HEK293 (cell line): ENCODE measurements around the gene KCNE3.

Source experiments
- CTCF ChIA-PET: fragments of 350-600 bp; formaldehyde crosslinking; extraction: SDS; loops from one replicate; lab custom pipeline; 2021; ENCODE audit warnings: antibody characterized with exemption; lab: Yijun Ruan, JAX
- POLR2A ChIA-PET: fragments of 300-600 bp; formaldehyde crosslinking; extraction: SDS; loops from one replicate; lab custom pipeline; 2020; ENCODE audit warnings: antibody characterized with exemption, inconsistent platforms; lab: Yijun Ruan, JAX
- H3K27ac ChIP-seq: fragments of 200-500 bp; sonication (Bioruptor generic); 2 replicates; pipeline ENCODE4 v1.5.1; 2014; ENCODE audit warnings: low read depth, low read length, control low read depth, inconsistent platforms; ENCODE audit errors: extremely low read depth
- H3K36me3 ChIP-seq, 2 experiments: fragments of 200-500 bp in 1 of 2; sonication (Bioruptor generic) in 1 of 2; 1 replicate in 1 of 2; 2 replicates in 1 of 2; pipeline ENCODE4 v1.5.1; 2014 to 2017; ENCODE audit warnings: inconsistent platforms in 2 of 2, low read length in 2 of 2; ENCODE audit not compliant: control insufficient read depth in 2 of 2, insufficient read depth in 1 of 2
- H3K4me1 ChIP-seq: fragments of 200-500 bp; sonication (Bioruptor generic); 2 replicates; pipeline ENCODE4 v1.5.1; 2014; ENCODE audit warnings: mild to moderate bottlenecking, low read length, inconsistent platforms; ENCODE audit not compliant: control insufficient read depth, insufficient read depth
- H3K4me3 ChIP-seq: 2 replicates; pipeline ENCODE4 v1.5.1; 2011; ENCODE audit warnings: low read depth, mild to moderate bottlenecking, control low read depth, low read length, moderate library complexity
- H3K9me3 ChIP-seq: fragments of 200-500 bp; sonication (Bioruptor generic); 2 replicates; pipeline ENCODE4 v1.5.1; 2014; ENCODE audit warnings: low read depth, low read length, inconsistent platforms; ENCODE audit not compliant: control insufficient read depth, insufficient read depth
- BCL11A ChIP-seq: fragments of 450-650 bp; formaldehyde crosslinking; IDR thresholded peaks from 2 replicates; pipeline ENCODE4 v1.5.1; 2016; ENCODE audit warnings: low read depth, missing biosample characterization, missing genetic modification characterization
- BCL11B ChIP-seq: fragments of 450-650 bp; formaldehyde crosslinking; IDR thresholded peaks from 2 replicates; pipeline ENCODE4 v1.5.1; 2016; ENCODE audit warnings: low read depth, missing biosample characterization, missing genetic modification characterization
- GLI2 ChIP-seq: fragments of 450-650 bp; formaldehyde crosslinking; IDR thresholded peaks from 2 replicates; pipeline ENCODE4; 2017; ENCODE audit warnings: missing biosample characterization, missing genetic modification characterization, low read depth, borderline replicate concordance
- HOXC10 ChIP-seq: sonication (generic); formaldehyde crosslinking; IDR thresholded peaks from 2 replicates; pipeline ENCODE4 v1.8.1; 2023; ENCODE audit warnings: mild to moderate bottlenecking, missing genetic modification reagents
- IKZF3 ChIP-seq: fragments of 450-650 bp; IDR thresholded peaks from 2 replicates; pipeline ENCODE4 v1.5.0; 2018; ENCODE audit warnings: missing biosample characterization, mild to moderate bottlenecking, missing genetic modification characterization, moderate library complexity
- KLF10 ChIP-seq: fragments of 450-650 bp; IDR thresholded peaks from 2 replicates; pipeline ENCODE4 v1.5.1; 2018; ENCODE audit warnings: missing biosample characterization, mild to moderate bottlenecking, missing genetic modification characterization
- SP3 ChIP-seq: fragments of 450-650 bp; formaldehyde crosslinking; IDR thresholded peaks from 2 replicates; pipeline ENCODE4 v1.5.1; 2016; ENCODE audit warnings: missing biosample characterization, missing genetic modification characterization
- ZBTB1 ChIP-seq: fragments of 450-650 bp; formaldehyde crosslinking; IDR thresholded peaks from 2 replicates; pipeline ENCODE4 v1.5.1; 2016; ENCODE audit warnings: missing biosample characterization, missing genetic modification characterization
- ZEB2 ChIP-seq: fragments of 450-650 bp; formaldehyde crosslinking; IDR thresholded peaks from 2 replicates; pipeline ENCODE4 v1.5.1; 2016; ENCODE audit warnings: missing biosample characterization, missing genetic modification characterization
- ZIC2 ChIP-seq: fragments of 450-650 bp; formaldehyde crosslinking; IDR thresholded peaks from 2 replicates; pipeline ENCODE4 v1.5.1; 2016; ENCODE audit warnings: missing biosample characterization, missing genetic modification characterization
- ZNF138 ChIP-seq: fragments of 450-650 bp; formaldehyde crosslinking; IDR thresholded peaks from 2 replicates; pipeline ENCODE4 v1.5.1; 2016; ENCODE audit warnings: missing biosample characterization, missing genetic modification characterization, borderline replicate concordance
- ZNF239 ChIP-seq: fragments of 450-650 bp; formaldehyde crosslinking; IDR thresholded peaks from 2 replicates; pipeline ENCODE4 v1.5.1; 2016; ENCODE audit warnings: missing biosample characterization, missing genetic modification characterization
- ZNF24 ChIP-seq: fragments of 450-650 bp; formaldehyde crosslinking; IDR thresholded peaks from 2 replicates; pipeline ENCODE4 v1.5.1; 2016; ENCODE audit warnings: missing biosample characterization, missing genetic modification characterization
- ZNF292 ChIP-seq: fragments of 450-650 bp; formaldehyde crosslinking; IDR thresholded peaks from 2 replicates; pipeline ENCODE4 v1.5.1; 2016; ENCODE audit warnings: low read depth, missing biosample characterization, missing genetic modification characterization, borderline replicate concordance
- ZNF426 ChIP-seq: fragments of 450-650 bp; formaldehyde crosslinking; IDR thresholded peaks from 2 replicates; pipeline ENCODE4 v1.5.1; 2017; ENCODE audit warnings: missing biosample characterization, missing genetic modification characterization, mild to moderate bottlenecking, inconsistent platforms, moderate library complexity
- ZNF501 ChIP-seq: fragments of 450-650 bp; formaldehyde crosslinking; IDR thresholded peaks from 2 replicates; pipeline ENCODE4 v1.5.1; 2016; ENCODE audit warnings: missing biosample characterization, missing genetic modification characterization
- ZNF558 ChIP-seq: fragments of 450-650 bp; formaldehyde crosslinking; IDR thresholded peaks from 2 replicates; pipeline ENCODE4 v1.5.1; 2016; ENCODE audit warnings: missing biosample characterization, missing genetic modification characterization
- ZNF571 ChIP-seq: fragments of 450-650 bp; formaldehyde crosslinking; IDR thresholded peaks from 2 replicates; pipeline ENCODE4 v1.5.0; 2017; ENCODE audit warnings: missing biosample characterization, missing genetic modification characterization
- ZNF626 ChIP-seq: fragments of 450-650 bp; sonication (Bioruptor Pico); formaldehyde crosslinking; IDR thresholded peaks from 2 replicates; pipeline ENCODE4 v1.5.1; 2018; ENCODE audit warnings: missing biosample characterization, missing genetic modification characterization, inconsistent platforms
- ZNF677 ChIP-seq: fragments of 450-650 bp; IDR thresholded peaks from 2 replicates; pipeline ENCODE4 v1.5.0; 2018; ENCODE audit warnings: missing biosample characterization, mild to moderate bottlenecking, missing genetic modification characterization, moderate library complexity
- ZNF837 ChIP-seq: fragments of 450-650 bp; formaldehyde crosslinking; IDR thresholded peaks from 2 replicates; pipeline ENCODE4 v1.5.1; 2016; ENCODE audit warnings: missing biosample characterization, missing genetic modification characterization
- TF ChIP-seq, protein P1 (sequence below): fragments of 450-650 bp; IDR thresholded peaks from 2 replicates; pipeline ENCODE4 v1.5.1; 2018; ENCODE audit warnings: missing biosample characterization, missing genetic modification characterization
- TF ChIP-seq, protein P2 (sequence below): fragments of 450-650 bp; formaldehyde crosslinking; IDR thresholded peaks from 2 replicates; pipeline ENCODE4 v1.5.1; 2016; ENCODE audit warnings: missing biosample characterization, missing genetic modification characterization
- TF ChIP-seq, protein P3 (sequence below): fragments of 450-650 bp; formaldehyde crosslinking; IDR thresholded peaks from 2 replicates; pipeline ENCODE4 v1.5.1; 2017; ENCODE audit warnings: missing biosample characterization, missing genetic modification characterization
- TF ChIP-seq, protein P4 (sequence below): fragments of 450-650 bp; formaldehyde crosslinking; IDR thresholded peaks from 2 replicates; pipeline ENCODE4 v1.5.1; 2016; ENCODE audit warnings: missing biosample characterization, missing genetic modification characterization
- TF ChIP-seq, protein P5 (sequence below): fragments of 450-650 bp; formaldehyde crosslinking; IDR thresholded peaks from 2 replicates; pipeline ENCODE4 v1.5.1; 2016; ENCODE audit warnings: missing biosample characterization, missing genetic modification characterization
- TF ChIP-seq, protein P6 (sequence below): fragments of 450-650 bp; formaldehyde crosslinking; IDR thresholded peaks from 2 replicates; pipeline ENCODE4 v1.5.1; 2016; ENCODE audit warnings: missing biosample characterization, missing genetic modification characterization

KCNE3 gene

DNA sequence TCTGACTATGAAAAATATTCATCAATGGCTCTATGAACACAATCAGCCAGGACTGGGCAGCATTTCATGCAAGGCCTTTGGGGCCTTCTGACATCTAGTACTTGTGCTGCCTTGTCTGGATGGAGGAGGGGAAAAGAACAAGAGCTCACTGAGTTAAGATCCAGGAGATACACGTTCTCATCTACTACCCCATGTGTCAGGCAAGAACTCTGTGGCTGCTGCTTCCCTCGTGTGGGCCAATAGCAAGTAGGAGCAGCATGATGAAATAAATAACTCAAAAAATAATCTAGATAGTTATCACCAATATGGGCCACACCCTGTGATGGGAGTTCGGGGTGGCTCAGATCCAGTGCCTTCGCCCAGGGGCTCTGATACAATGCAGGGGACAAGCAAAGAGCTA lies 7.3 kb downstream of the KCNE3 start:
- Histone ChIP-seq H3K4me3 (no peak overlapping the region), H3K9me3 (no peaks in the 10 kb centered on the region), H3K4me1 (no peaks in the 10 kb centered on the region), H3K27ac (no peak overlapping the region), H3K36me3 (no peaks in the 10 kb centered on the region)
- ChIA-PET CTCF (interaction anchor here (0.6 to 1.0 kb wide), 2 partner anchors 12 to 110 kb away, joined by 3 read pairs; no protein-coding TSS in a partner anchor), POLR2A (no interaction called here)
- TF ChIP-seq, protein P1, sequence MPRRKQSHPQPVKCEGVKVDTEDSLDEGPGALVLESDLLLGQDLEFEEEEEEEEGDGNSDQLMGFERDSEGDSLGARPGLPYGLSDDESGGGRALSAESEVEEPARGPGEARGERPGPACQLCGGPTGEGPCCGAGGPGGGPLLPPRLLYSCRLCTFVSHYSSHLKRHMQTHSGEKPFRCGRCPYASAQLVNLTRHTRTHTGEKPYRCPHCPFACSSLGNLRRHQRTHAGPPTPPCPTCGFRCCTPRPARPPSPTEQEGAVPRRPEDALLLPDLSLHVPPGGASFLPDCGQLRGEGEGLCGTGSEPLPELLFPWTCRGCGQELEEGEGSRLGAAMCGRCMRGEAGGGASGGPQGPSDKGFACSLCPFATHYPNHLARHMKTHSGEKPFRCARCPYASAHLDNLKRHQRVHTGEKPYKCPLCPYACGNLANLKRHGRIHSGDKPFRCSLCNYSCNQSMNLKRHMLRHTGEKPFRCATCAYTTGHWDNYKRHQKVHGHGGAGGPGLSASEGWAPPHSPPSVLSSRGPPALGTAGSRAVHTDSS (tag by site-specific recombination): no peak
- TF ChIP-seq, protein P2, sequence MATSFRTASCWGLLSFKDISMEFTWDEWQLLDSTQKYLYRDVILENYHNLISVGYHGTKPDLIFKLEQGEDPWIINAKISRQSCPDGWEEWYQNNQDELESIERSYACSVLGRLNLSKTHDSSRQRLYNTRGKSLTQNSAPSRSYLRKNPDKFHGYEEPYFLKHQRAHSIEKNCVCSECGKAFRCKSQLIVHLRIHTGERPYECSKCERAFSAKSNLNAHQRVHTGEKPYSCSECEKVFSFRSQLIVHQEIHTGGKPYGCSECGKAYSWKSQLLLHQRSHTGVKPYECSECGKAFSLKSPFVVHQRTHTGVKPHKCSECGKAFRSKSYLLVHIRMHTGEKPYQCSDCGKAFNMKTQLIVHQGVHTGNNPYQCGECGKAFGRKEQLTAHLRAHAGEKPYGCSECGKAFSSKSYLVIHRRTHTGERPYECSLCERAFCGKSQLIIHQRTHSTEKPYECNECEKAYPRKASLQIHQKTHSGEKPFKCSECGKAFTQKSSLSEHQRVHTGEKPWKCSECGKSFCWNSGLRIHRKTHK: no peak
- TF ChIP-seq ZNF239 (tag by site-specific recombination): no peak
- TF ChIP-seq, protein P3, sequence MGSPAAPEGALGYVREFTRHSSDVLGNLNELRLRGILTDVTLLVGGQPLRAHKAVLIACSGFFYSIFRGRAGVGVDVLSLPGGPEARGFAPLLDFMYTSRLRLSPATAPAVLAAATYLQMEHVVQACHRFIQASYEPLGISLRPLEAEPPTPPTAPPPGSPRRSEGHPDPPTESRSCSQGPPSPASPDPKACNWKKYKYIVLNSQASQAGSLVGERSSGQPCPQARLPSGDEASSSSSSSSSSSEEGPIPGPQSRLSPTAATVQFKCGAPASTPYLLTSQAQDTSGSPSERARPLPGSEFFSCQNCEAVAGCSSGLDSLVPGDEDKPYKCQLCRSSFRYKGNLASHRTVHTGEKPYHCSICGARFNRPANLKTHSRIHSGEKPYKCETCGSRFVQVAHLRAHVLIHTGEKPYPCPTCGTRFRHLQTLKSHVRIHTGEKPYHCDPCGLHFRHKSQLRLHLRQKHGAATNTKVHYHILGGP: no peak
- TF ChIP-seq, protein P4, sequence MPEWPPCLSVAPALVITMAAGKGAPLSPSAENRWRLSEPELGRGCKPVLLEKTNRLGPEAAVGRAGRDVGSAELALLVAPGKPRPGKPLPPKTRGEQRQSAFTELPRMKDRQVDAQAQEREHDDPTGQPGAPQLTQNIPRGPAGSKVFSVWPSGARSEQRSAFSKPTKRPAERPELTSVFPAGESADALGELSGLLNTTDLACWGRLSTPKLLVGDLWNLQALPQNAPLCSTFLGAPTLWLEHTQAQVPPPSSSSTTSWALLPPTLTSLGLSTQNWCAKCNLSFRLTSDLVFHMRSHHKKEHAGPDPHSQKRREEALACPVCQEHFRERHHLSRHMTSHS (tag by site-specific recombination): no peak
- TF ChIP-seq ZNF626 (tag by site-specific recombination): no peak
- TF ChIP-seq SP3: no peak
- no peak for TF ChIP-seq ZBTB1 (tag by site-specific recombination)
- no peak for TF ChIP-seq ZNF571 (tag by site-specific recombination)
- no peak for TF ChIP-seq ZNF501 (tag by site-specific recombination)

DNA sequence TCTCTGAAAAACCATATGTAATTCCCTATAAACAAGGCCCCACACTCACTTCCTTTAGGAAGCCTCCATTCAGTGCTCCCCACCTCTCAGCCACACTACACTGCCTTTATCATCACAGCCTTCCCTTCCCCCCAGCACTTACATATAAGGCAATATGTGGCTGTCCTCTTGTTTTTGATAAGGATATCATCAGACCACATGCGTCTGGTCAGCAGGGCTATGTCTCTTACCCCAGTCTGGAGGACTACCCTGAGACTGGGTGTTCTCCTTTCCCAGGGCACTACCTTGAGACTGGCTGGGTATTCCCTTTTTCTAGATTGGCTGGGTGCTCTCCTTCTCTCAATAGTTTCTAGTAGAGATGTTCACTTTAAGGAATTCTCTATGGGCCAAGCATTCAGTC lies 7.8 kb downstream of the KCNE3 start:
- no peak overlapping the region for H3K4me3 ChIP-seq
- no peaks in the 10 kb centered on the region for H3K9me3 ChIP-seq
- ChIA-PET POLR2A (no interaction called here), CTCF (no interaction called here)
- no peak for TF ChIP-seq ZNF426
- TF ChIP-seq, protein P5, sequence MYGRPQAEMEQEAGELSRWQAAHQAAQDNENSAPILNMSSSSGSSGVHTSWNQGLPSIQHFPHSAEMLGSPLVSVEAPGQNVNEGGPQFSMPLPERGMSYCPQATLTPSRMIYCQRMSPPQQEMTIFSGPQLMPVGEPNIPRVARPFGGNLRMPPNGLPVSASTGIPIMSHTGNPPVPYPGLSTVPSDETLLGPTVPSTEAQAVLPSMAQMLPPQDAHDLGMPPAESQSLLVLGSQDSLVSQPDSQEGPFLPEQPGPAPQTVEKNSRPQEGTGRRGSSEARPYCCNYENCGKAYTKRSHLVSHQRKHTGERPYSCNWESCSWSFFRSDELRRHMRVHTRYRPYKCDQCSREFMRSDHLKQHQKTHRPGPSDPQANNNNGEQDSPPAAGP (tag by site-specific recombination): no peak
- no peak for TF ChIP-seq KLF10 (tag by site-specific recombination)
- TF ChIP-seq ZNF837 (tag by site-specific recombination): no peak
- no peak for TF ChIP-seq BCL11A (tag by site-specific recombination)
- no peak for TF ChIP-seq ZNF677
- no peaks in the 10 kb centered on the region for H3K4me1 ChIP-seq
- H3K27ac ChIP-seq: no peak overlapping the region
- H3K36me3 ChIP-seq: no peaks in the 10 kb centered on the region

DNA sequence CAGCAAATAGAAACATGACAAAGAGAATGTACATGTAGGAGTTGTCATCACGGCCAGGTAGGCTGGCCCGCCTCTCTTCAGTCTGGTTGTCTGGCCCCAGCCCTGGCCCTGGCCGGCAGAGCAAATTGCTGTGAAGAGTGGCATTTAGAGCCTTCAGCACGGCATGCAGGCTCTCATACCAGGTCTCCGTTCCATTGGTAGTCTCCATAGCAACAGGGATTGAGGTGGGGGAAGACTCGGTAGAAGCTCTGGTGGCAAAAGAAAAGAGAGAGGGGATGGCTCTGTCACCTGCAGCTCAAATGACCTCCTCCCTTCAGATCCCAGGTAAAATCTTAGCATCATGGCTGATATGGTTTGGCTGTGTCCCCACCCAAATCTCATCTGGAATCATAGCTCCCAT lies 10.0 kb downstream of the KCNE3 start:
- H3K36me3 ChIP-seq: no peaks in the 10 kb centered on the region
- CTCF ChIA-PET: interaction anchor here (0.5 to 1.0 kb wide), 2 partner anchors 68 to 113 kb away, joined by 3 to 4 read pairs; no protein-coding TSS in a partner anchor
- POLR2A ChIA-PET: no interaction called here
- H3K4me3 ChIP-seq: no peak overlapping the region
- H3K27ac ChIP-seq: no peak overlapping the region
- no peaks in the 10 kb centered on the region for H3K4me1 ChIP-seq
- H3K9me3 ChIP-seq: no peaks in the 10 kb centered on the region
- TF ChIP-seq ZIC2 (tag by site-specific recombination) (no peak), GLI2 (tag by site-specific recombination) (no peak), ZNF24 (no peak), ZNF292 (tag by site-specific recombination) (no peak), BCL11B (tag by site-specific recombination) (no peak), IKZF3 (tag by site-specific recombination) (no peak), HOXC10 (CRISPR knock-in tag) (no peak), ZEB2 (tag by site-specific recombination) (no peak), ZNF626 (tag by site-specific recombination) (no peak), ZNF558 (tag by site-specific recombination) (no peak), ZNF138 (tag by site-specific recombination) (no peak)
- TF ChIP-seq, protein P6, sequence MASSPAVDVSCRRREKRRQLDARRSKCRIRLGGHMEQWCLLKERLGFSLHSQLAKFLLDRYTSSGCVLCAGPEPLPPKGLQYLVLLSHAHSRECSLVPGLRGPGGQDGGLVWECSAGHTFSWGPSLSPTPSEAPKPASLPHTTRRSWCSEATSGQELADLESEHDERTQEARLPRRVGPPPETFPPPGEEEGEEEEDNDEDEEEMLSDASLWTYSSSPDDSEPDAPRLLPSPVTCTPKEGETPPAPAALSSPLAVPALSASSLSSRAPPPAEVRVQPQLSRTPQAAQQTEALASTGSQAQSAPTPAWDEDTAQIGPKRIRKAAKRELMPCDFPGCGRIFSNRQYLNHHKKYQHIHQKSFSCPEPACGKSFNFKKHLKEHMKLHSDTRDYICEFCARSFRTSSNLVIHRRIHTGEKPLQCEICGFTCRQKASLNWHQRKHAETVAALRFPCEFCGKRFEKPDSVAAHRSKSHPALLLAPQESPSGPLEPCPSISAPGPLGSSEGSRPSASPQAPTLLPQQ: no peak
